Fibroblast of mammary gland (primary cell): ENCODE results near the gene TMSB4X.

Experiments
- DNase-seq: peaks from one replicate; pipeline ENCODE4 v3.0.0-alpha.2; 2010; ENCODE audit warnings: low read depth
- H3K4me3 ChIP-seq: 2 replicates; pipeline ENCODE4 v1.5.1; 2011; ENCODE audit warnings: low read depth, mild to moderate bottlenecking, low read length, moderate library complexity; ENCODE audit not compliant: control insufficient read depth
- CTCF ChIP-seq: conservative IDR thresholded peaks from 2 replicates; pipeline ENCODE4 v1.5.1; 2011; ENCODE audit warnings: low read depth, low read length, inconsistent platforms; ENCODE audit not compliant: control insufficient read depth, insufficient read depth

Gene TMSB4X

GRCh38 chrX:13007519-13008188 lies 32.7 kb downstream of the TMSB4X start:
- no peak for TF ChIP-seq CTCF
- no peak overlapping the region for H3K4me3 ChIP-seq
- peak; percentile 47 for DNase-seq

- H3K4me3 ChIP-seq: no peak overlapping the region
These were observed 33.3 kb downstream of the TMSB4X start for GRCh38 chrX:13008189-13008533.

GRCh38 chrX:13008851-13009250 lies 33.9 kb downstream of the TMSB4X start:
- DNase-seq: no peak

More at GRCh38 chrX:13008189-13008533, 33.3 kb downstream of the TMSB4X start:
- no peak for TF ChIP-seq CTCF
- no peak for DNase-seq

GRCh38 chrX:13009273-13009672 lies 34.4 kb downstream of the TMSB4X start:
- no peak for DNase-seq
- no peak overlapping the region for H3K4me3 ChIP-seq
- TF ChIP-seq CTCF: no peak

More at GRCh38 chrX:13008851-13009250, 33.9 kb downstream of the TMSB4X start:
- no peak for TF ChIP-seq CTCF
- no peak overlapping the region for H3K4me3 ChIP-seq

GRCh38 chrX:13009844-13010243 lies 34.9 kb downstream of the TMSB4X start:
- TF ChIP-seq CTCF: no peak
- no peak for DNase-seq
- no peak overlapping the region for H3K4me3 ChIP-seq

- no peak for DNase-seq
- no peak overlapping the region for H3K4me3 ChIP-seq
- no peak for TF ChIP-seq CTCF
These were observed 35.6 kb downstream of the TMSB4X start for GRCh38 chrX:13010546-13010945.
